Suprapubic skin (tissue), 4 donors: ENCODE measurements around the gene CHD9. TPM values are rescaled to one million over a fixed set of nuclear protein-coding genes. Genes with fewer than 3 reads are reported as not detected.

ENCODE experiments used
- DNase-seq, 2 donors: peaks; one replicate each; pipeline ENCODE4 v3.0.0-alpha.2; 2019; ENCODE audit warnings: low spot score in 2 of 2
- H3K27ac ChIP-seq: fragments of 200-600 bp; sonication (generic); one replicate; pipeline ENCODE4 v1.5.1; 2019
- H3K27me3 ChIP-seq: fragments of 200-600 bp; sonication (generic); one replicate; pipeline ENCODE4 v1.5.1; 2019
- H3K36me3 ChIP-seq: fragments of 200-600 bp; sonication (generic); one replicate; pipeline ENCODE4 v1.5.1; 2019
- H3K4me1 ChIP-seq: fragments of 200-600 bp; sonication (generic); one replicate; pipeline ENCODE4 v1.5.1; 2019
- H3K4me3 ChIP-seq: fragments of 200-600 bp; sonication (generic); one replicate; pipeline ENCODE4 v1.5.1; 2019; ENCODE audit warnings: mild to moderate bottlenecking
- H3K9me3 ChIP-seq: fragments of 200-600 bp; sonication (generic); one replicate; pipeline ENCODE4 v1.5.1; 2019
- CTCF ChIP-seq, 2 donors: fragments of 200-600 bp in 1 of 2; fragments of 450-650 bp in 1 of 2; sonication (generic) in 1 of 2; IDR thresholded peaks; one replicate each; pipeline ENCODE4 v1.5.1; 2016 to 2019; ENCODE audit warnings: antibody characterized with exemption in 2 of 2, mild to moderate bottlenecking in 1 of 2, moderate library complexity in 1 of 2
- EP300 ChIP-seq: sonication (generic); formaldehyde crosslinking; IDR thresholded peaks from one replicate; pipeline ENCODE4 v1.6.1; 2017; ENCODE audit warnings: antibody characterized with exemption
- POLR2A ChIP-seq, 2 donors: fragments of 450-650 bp; IDR thresholded peaks; one replicate each; pipeline ENCODE4 v1.6.1; 2017; ENCODE audit warnings: antibody characterized with exemption in 2 of 2, mild to moderate bottlenecking in 2 of 2, moderate library complexity in 2 of 2
- POLR2AphosphoS5 ChIP-seq, 3 donors: sonication (generic); formaldehyde crosslinking; IDR thresholded peaks; one replicate each; pipeline ENCODE4 v1.6.1; 2017; ENCODE audit warnings: antibody characterized with exemption in 3 of 3
- WGBS: methylation state at CpG from one replicate; pipeline ENCODE4 v1.1.5; 2018; 5-methylcytosine and 5-hydroxymethylcytosine counted together
- total RNA-seq, 4 donors: library from RNA; depleted of rRNA; stranded (reverse); fragments of >200 nt; gene quantifications; one replicate each; pipeline ENCODE4 v1.1.0, GENCODE V29; 2016

The CHD9 gene
- total RNA-seq, 4 donors from 2014 or later: 56.6 to 129 (median 70.4) TPM

GRCh38 chr16:53232826-53233529 is 178.2 kb downstream of the CHD9 start:
- DNase-seq: no peak
- Histone ChIP-seq H3K36me3 (peaks cover 84% of the 10 kb centered on the region), H3K4me3 (no peak overlapping the region), H3K27me3 (no peaks in the 10 kb centered on the region), H3K4me1 (peaks cover 3% of the 10 kb centered on the region), H3K27ac (peak overlapping the region; percentile 30), H3K9me3 (no peaks in the 10 kb centered on the region)
- TF ChIP-seq POLR2A (IDR thresholded peaks at IDR 0.05) (no peak), EP300 (no peak), CTCF (IDR thresholded peaks at IDR 0.05) (no peak), POLR2AphosphoS5 (IDR thresholded peaks at IDR 0.05) (no peak)
- 54% methylated on average over 3 of the region's 3 CpGs for WGBS

GRCh38 chr16:53234836-53235235 is 180.0 kb downstream of the CHD9 start:
- Histone ChIP-seq H3K9me3 (no peaks in the 10 kb centered on the region), H3K36me3 (peaks cover 84% of the 10 kb centered on the region), H3K4me1 (peaks cover 3% of the 10 kb centered on the region), H3K27me3 (no peaks in the 10 kb centered on the region), H3K27ac (no peak overlapping the region), H3K4me3 (no peak overlapping the region)
- DNase-seq: no peak
- 95% methylated on average over 2 of the region's 2 CpGs for WGBS
- TF ChIP-seq EP300 (no peak), POLR2AphosphoS5 (IDR thresholded peaks at IDR 0.05) (no peak), POLR2A (IDR thresholded peaks at IDR 0.05) (no peak), CTCF (IDR thresholded peaks at IDR 0.05) (no peak)

- peaks cover 3% of the 10 kb centered on the region for H3K4me1 ChIP-seq
- H3K4me3 ChIP-seq: no peak overlapping the region
- DNase-seq: no peak
- 70% methylated on average over 3 of the region's 3 CpGs for WGBS
- H3K9me3 ChIP-seq: no peaks in the 10 kb centered on the region
- H3K27me3 ChIP-seq: no peaks in the 10 kb centered on the region
- H3K36me3 ChIP-seq: peaks cover 78% of the 10 kb centered on the region
- H3K27ac ChIP-seq: no peak overlapping the region
- no peak for TF ChIP-seq POLR2A (IDR thresholded peaks at IDR 0.05)
- no peak for TF ChIP-seq EP300
- TF ChIP-seq POLR2AphosphoS5 (IDR thresholded peaks at IDR 0.05): no peak
- TF ChIP-seq CTCF (IDR thresholded peaks at IDR 0.05): no peak
Observed at GRCh38 chr16:53235851-53236250, 181.1 kb downstream of the CHD9 start.

GRCh38 chr16:53249331-53249730 is 194.5 kb downstream of the CHD9 start:
- H3K27me3 ChIP-seq: no peaks in the 10 kb centered on the region
- no peak for DNase-seq
- no peaks in the 10 kb centered on the region for H3K4me1 ChIP-seq
- no peak overlapping the region for H3K27ac ChIP-seq
- H3K4me3 ChIP-seq: no peak overlapping the region
- TF ChIP-seq EP300 (no peak), POLR2AphosphoS5 (IDR thresholded peaks at IDR 0.05) (no peak), CTCF (IDR thresholded peaks at IDR 0.05) (no peak), POLR2A (IDR thresholded peaks at IDR 0.05) (no peak)
- peaks cover 89% of the 10 kb centered on the region for H3K36me3 ChIP-seq
- no peaks in the 10 kb centered on the region for H3K9me3 ChIP-seq
- WGBS: 65% methylated on average over 1 of the region's 1 CpG

GRCh38 chr16:53257001-53257400 is 202.2 kb downstream of the CHD9 start:
- Histone ChIP-seq H3K4me3 (no peak overlapping the region), H3K36me3 (peaks cover 85% of the 10 kb centered on the region), H3K4me1 (no peaks in the 10 kb centered on the region), H3K27me3 (no peaks in the 10 kb centered on the region), H3K27ac (no peak overlapping the region), H3K9me3 (no peaks in the 10 kb centered on the region)
- WGBS: 85% methylated on average over 2 of the region's 2 CpGs
- TF ChIP-seq POLR2AphosphoS5 (IDR thresholded peaks at IDR 0.05) (no peak), CTCF (IDR thresholded peaks at IDR 0.05) (no peak), POLR2A (IDR thresholded peaks at IDR 0.05) (no peak), EP300 (no peak)
- no peak for DNase-seq
